BJ (cell line): ENCODE results near the gene SYNPO2. TPM values are rescaled to one million over a fixed set of nuclear protein-coding genes. Genes with fewer than 3 reads are reported as not detected.

Experiments
- CTCF ChIA-PET: fragments of 350-600 bp; formaldehyde crosslinking; extraction: SDS; loops from one replicate; lab custom pipeline; 2021; ENCODE audit warnings: antibody characterized with exemption, inconsistent platforms; lab: Yijun Ruan, JAX
- POLR2A ChIA-PET: fragments of 300-600 bp; sonication (Branson Sonifier 250); formaldehyde crosslinking; extraction: SDS; loops from one replicate; lab custom pipeline; 2021; ENCODE audit warnings: antibody characterized with exemption; lab: Charles Lee
- DNase-seq: peaks from one replicate; pipeline ENCODE4 v3.0.0-alpha.2; 2011; ENCODE audit warnings: low read depth
- H3K27me3 ChIP-seq: 2 replicates; pipeline ENCODE4 v1.6.0; 2011; ENCODE audit warnings: low read length; ENCODE audit not compliant: control insufficient read depth, insufficient read depth
- H3K36me3 ChIP-seq: 2 replicates; pipeline ENCODE4 v1.5.1; 2011; ENCODE audit warnings: low read length; ENCODE audit not compliant: control insufficient read depth, insufficient read depth
- H3K4me3 ChIP-seq: 2 replicates; pipeline ENCODE4 v1.5.1; 2011; ENCODE audit warnings: low read depth, mild to moderate bottlenecking, control low read depth, low read length
- CTCF ChIP-seq: IDR thresholded peaks from 2 replicates; pipeline ENCODE4 v1.5.1; 2011; ENCODE audit warnings: low read depth, mild to moderate bottlenecking, control low read depth, inconsistent platforms, low read length, moderate library complexity; ENCODE audit not compliant: insufficient read depth
- polyA plus RNA-seq: library from polyadenylated mRNA; depleted of rRNA; stranded (reverse); fragments of >200 nt; gene quantifications from 2 replicates; pipeline ENCODE4 v1.2.3, GENCODE V29; 2011

The SYNPO2 gene
- polyA plus RNA-seq, 1 experiment: 39.9 TPM

GRCh38 chr4:118939169-118939783 is 50.6 kb downstream of the SYNPO2 start:
- POLR2A ChIA-PET: no interaction called here
- TF ChIP-seq CTCF: no peak
- Histone ChIP-seq H3K4me3 (no peak overlapping the region), H3K27me3 (no peaks in the 10 kb centered on the region), H3K36me3 (no peaks in the 10 kb centered on the region)
- DNase-seq: no peak
- CTCF ChIA-PET: interaction anchor here (1.7 to 3.5 kb wide), 2 partner anchors 13 to 30 kb away, joined by 4 to 10 read pairs; no protein-coding TSS in a partner anchor

GRCh38 chr4:118941149-118941548 is 52.5 kb downstream of the SYNPO2 start:
- Histone ChIP-seq H3K36me3 (no peaks in the 10 kb centered on the region), H3K4me3 (no peak overlapping the region), H3K27me3 (no peaks in the 10 kb centered on the region)
- DNase-seq: no peak
- CTCF ChIA-PET: interaction anchor here (0.9 to 3.5 kb wide), 7 partner anchors 11 to 53 kb away, joined by 3 to 10 read pairs (median 4); partner anchors contain the start of gene SYNPO2
- POLR2A ChIA-PET: no interaction called here
- no peak for TF ChIP-seq CTCF

- ChIA-PET POLR2A (no interaction called here), CTCF (interaction anchor here (0.9 to 3.5 kb wide), 8 partner anchors 10 to 53 kb away, joined by 3 to 10 read pairs (median 4); partner anchors contain the start of gene SYNPO2)
- no peak for TF ChIP-seq CTCF
- Histone ChIP-seq H3K27me3 (no peaks in the 10 kb centered on the region), H3K4me3 (no peak overlapping the region), H3K36me3 (no peaks in the 10 kb centered on the region)
- no peak for DNase-seq
Measured at GRCh38 chr4:118941799-118942198, 53.1 kb downstream of the SYNPO2 start.

- Histone ChIP-seq H3K27me3 (no peaks in the 10 kb centered on the region), H3K4me3 (no peak overlapping the region), H3K36me3 (no peaks in the 10 kb centered on the region)
- TF ChIP-seq CTCF: no peak
- DNase-seq: no peak
- ChIA-PET POLR2A (no interaction called here), CTCF (interaction anchor here (0.6 to 1.6 kb wide), 5 partner anchors 15 to 1128 kb away, joined by 3 to 4 read pairs (median 3); partner anchors contain the start of gene SYNPO2)
Measured at GRCh38 chr4:118942465-118942864, 53.8 kb downstream of the SYNPO2 start.

- TF ChIP-seq CTCF: no peak
- no peak for DNase-seq
- ChIA-PET CTCF (no interaction called here), POLR2A (no interaction called here)
- H3K27me3 ChIP-seq: no peaks in the 10 kb centered on the region
- H3K4me3 ChIP-seq: no peak overlapping the region
- peaks cover 1% of the 10 kb centered on the region; the same call in 1 of the 2 replicates for H3K36me3 ChIP-seq
Measured at GRCh38 chr4:118947095-118947494, 58.4 kb downstream of the SYNPO2 start.
